ENCODE results near the gene KCNA4.

The KCNA4 gene

DNA sequence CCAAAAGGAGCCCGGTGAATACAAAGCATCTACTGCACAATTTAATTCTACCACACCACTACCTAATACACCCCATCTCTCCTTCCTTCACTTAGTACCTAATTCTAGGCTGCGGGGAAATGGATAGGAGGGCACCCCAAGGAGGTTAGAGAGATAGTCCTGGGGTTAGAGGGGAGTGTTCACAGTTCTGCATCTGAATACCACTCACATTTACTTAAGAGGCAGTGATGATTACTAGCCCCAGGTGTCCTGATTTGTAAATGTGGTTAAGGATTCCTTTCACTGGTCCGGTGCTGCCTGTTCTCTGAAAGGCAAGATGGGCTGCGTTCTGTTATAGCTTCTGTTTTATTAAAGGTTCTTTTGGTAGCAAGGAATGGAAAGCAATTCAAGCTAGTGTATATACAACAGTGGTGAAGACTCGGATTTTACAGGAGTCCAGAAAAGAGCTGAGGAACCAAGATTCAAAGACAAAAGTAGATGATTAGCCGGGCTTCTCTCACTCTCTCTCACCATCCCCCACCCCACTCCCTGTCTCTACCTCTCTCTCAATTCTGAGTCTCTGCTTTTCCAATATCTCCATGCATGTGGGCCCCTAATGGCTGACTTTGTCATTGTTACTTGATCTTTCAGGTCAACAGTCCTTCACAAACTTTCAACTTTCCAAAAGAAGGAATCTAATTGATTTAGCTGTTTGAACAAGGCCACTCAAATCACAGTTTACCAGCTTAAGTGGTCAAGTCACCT is 8.7 kb upstream of the KCNA4 start:
- Histone ChIP-seq H3K9ac (no peak overlapping the region), H2AFZ (ENCODE audit: low read depth) (no peak overlapping the region), H4K20me1 (ENCODE audit: insufficient read depth) (no peaks in the 10 kb centered on the region), H3K27me3 (ENCODE audit: insufficient read depth, low read depth) (no peaks in the 10 kb centered on the region), H3K4me2 (no peak overlapping the region), H3K27ac (no peak overlapping the region), H3K4me1 (ENCODE audit: low read depth, poor library complexity, severe bottlenecking) (no peaks in the 10 kb centered on the region), H3K4me3 (IDR thresholded peaks at IDR 0.05; ENCODE audit: insufficient read depth, low read depth, low read length) (no peak overlapping the region), H3K79me2 (ENCODE audit: insufficient read depth, low read depth) (no peaks in the 10 kb centered on the region), H3K36me3 (ENCODE audit: insufficient read depth) (no peaks in the 10 kb centered on the region)
- TF ChIP-seq, protein P1, sequence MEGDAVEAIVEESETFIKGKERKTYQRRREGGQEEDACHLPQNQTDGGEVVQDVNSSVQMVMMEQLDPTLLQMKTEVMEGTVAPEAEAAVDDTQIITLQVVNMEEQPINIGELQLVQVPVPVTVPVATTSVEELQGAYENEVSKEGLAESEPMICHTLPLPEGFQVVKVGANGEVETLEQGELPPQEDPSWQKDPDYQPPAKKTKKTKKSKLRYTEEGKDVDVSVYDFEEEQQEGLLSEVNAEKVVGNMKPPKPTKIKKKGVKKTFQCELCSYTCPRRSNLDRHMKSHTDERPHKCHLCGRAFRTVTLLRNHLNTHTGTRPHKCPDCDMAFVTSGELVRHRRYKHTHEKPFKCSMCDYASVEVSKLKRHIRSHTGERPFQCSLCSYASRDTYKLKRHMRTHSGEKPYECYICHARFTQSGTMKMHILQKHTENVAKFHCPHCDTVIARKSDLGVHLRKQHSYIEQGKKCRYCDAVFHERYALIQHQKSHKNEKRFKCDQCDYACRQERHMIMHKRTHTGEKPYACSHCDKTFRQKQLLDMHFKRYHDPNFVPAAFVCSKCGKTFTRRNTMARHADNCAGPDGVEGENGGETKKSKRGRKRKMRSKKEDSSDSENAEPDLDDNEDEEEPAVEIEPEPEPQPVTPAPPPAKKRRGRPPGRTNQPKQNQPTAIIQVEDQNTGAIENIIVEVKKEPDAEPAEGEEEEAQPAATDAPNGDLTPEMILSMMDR (conservative IDR thresholded peaks at IDR 0.05; ENCODE audit: low read depth, low read length), result no peak

DNA sequence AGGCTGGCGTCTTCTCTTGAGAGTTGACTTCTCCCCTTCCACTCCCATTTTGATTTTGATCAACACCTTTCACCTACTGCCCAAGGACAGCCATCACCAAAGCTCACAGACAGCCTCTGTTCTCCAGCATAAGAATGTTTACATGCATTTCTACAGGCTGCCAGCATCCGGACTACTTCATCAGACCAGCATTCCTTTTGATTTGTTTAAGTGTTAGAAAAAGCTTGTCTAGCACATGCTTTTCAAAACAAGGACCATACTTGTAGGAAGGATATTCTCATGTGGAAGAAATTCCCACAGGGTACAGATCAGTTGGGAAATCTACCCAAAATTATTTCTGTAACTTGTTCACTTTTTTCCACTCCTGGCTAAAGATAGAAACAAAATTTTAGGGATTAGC is 6.2 kb upstream of the KCNA4 start:
- H3K27ac ChIP-seq, result no peak overlapping the region
- H3K4me3 ChIP-seq (IDR thresholded peaks at IDR 0.05; ENCODE audit: insufficient read depth, low read depth, low read length), result no peak overlapping the region
- H4K20me1 ChIP-seq (ENCODE audit: insufficient read depth), result no peaks in the 10 kb centered on the region
- H3K36me3 ChIP-seq (ENCODE audit: insufficient read depth), result no peaks in the 10 kb centered on the region
- no peaks in the 10 kb centered on the region for H3K79me2 ChIP-seq (ENCODE audit: insufficient read depth, low read depth)
- H3K27me3 ChIP-seq (ENCODE audit: insufficient read depth, low read depth), result no peaks in the 10 kb centered on the region
- TF ChIP-seq, protein P1 (conservative IDR thresholded peaks at IDR 0.05; ENCODE audit: low read depth, low read length), result no peak
- no peak overlapping the region for H2AFZ ChIP-seq (ENCODE audit: low read depth)
- H3K4me2 ChIP-seq, result no peak overlapping the region
- H3K9ac ChIP-seq, result no peak overlapping the region
- H3K4me1 ChIP-seq (ENCODE audit: low read depth, poor library complexity, severe bottlenecking), result no peaks in the 10 kb centered on the region

DNA sequence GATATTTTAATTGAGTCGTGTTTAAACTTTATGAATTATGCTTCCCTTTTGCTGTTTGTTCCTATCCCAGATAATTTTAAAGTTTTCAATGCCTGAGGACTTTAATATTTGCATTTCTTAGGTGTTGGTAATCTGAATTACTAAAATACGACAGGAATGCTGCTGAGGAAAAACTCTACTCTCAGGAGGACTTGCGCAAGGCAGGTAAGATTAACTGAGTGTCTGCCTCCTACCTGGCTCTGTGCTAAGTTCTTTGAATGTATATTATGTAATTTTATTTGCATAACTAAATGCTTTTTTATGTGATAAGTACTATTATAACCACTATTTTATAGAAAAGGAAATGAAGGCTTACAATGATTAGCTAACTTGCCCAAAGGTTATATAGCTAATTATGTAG is 2.7 kb upstream of the KCNA4 start:
- no peak overlapping the region for H3K27ac ChIP-seq
- H3K36me3 ChIP-seq (ENCODE audit: insufficient read depth), result no peaks in the 10 kb centered on the region
- TF ChIP-seq, protein P1 (conservative IDR thresholded peaks at IDR 0.05; ENCODE audit: low read depth, low read length), result no peak
- no peaks in the 10 kb centered on the region for H3K79me2 ChIP-seq (ENCODE audit: insufficient read depth, low read depth)
- H4K20me1 ChIP-seq (ENCODE audit: insufficient read depth), result no peaks in the 10 kb centered on the region
- H3K4me1 ChIP-seq (ENCODE audit: low read depth, poor library complexity, severe bottlenecking), result no peaks in the 10 kb centered on the region
- H2AFZ ChIP-seq (ENCODE audit: low read depth), result no peak overlapping the region
- no peaks in the 10 kb centered on the region for H3K27me3 ChIP-seq (ENCODE audit: insufficient read depth, low read depth)
- no peak overlapping the region for H3K4me2 ChIP-seq
- no peak overlapping the region for H3K4me3 ChIP-seq (IDR thresholded peaks at IDR 0.05; ENCODE audit: insufficient read depth, low read depth, low read length)
- H3K9ac ChIP-seq, result no peak overlapping the region

DNA sequence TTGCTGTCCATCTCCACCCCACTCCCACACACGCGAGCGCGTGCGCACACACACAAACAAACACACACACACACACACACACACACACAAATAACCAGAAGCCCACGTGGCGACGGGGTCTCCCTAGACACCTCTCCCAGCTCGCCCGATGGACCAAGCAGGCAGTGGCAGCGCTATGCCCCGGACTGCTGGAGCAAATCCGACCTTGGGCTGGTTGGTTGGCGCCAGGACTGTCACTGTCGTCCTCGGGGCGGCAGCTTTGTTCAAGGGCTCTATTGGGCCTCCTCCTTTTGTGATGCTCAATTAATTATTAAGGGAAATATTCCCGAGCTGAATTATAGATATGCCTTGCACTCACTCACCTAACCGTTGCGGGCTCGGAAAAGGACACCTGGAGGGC is 1.7 kb upstream of the KCNA4 start:
- no peaks in the 10 kb centered on the region for H3K27me3 ChIP-seq (ENCODE audit: insufficient read depth, low read depth)
- no peak overlapping the region for H3K4me3 ChIP-seq (IDR thresholded peaks at IDR 0.05; ENCODE audit: insufficient read depth, low read depth, low read length)
- H2AFZ ChIP-seq (ENCODE audit: low read depth), result no peak overlapping the region
- no peaks in the 10 kb centered on the region for H3K36me3 ChIP-seq (ENCODE audit: insufficient read depth)
- TF ChIP-seq, protein P1 (conservative IDR thresholded peaks at IDR 0.05; ENCODE audit: low read depth, low read length), result no peak
- no peak overlapping the region for H3K27ac ChIP-seq
- no peaks in the 10 kb centered on the region for H3K79me2 ChIP-seq (ENCODE audit: insufficient read depth, low read depth)
- no peak overlapping the region for H3K9ac ChIP-seq
- H4K20me1 ChIP-seq (ENCODE audit: insufficient read depth), result no peaks in the 10 kb centered on the region
- H3K4me1 ChIP-seq (ENCODE audit: low read depth, poor library complexity, severe bottlenecking), result no peaks in the 10 kb centered on the region
- no peak overlapping the region for H3K4me2 ChIP-seq

Data from KMS-11 (cell line).